Heart left ventricle (tissue), 16 donors: ENCODE results near the gene ARHGEF40. TPM values are rescaled to one million over a fixed set of nuclear protein-coding genes. Genes with fewer than 3 reads are reported as not detected.
A peak's percentile ranks its signal among the peaks of the same experiment; 100 is the strongest.

Experiments used
- ATAC-seq, 4 donors: fragments of 200-7000 bp; cut with Tn5 transposase; one replicate each; pipeline ENCODE4 v1.9.1; 2020 to 2022; ENCODE audit warnings: moderate library complexity in 4 of 4, mild to moderate bottlenecking in 3 of 4, moderate number of reproducible peaks in 1 of 4
- DNase-seq, 5 donors: peaks; one replicate each; pipeline ENCODE4 v3.0.0-alpha.2; 2020
- H3K27ac ChIP-seq, 12 donors: fragments of 200-600 bp; sonication (generic) in 4 of 12; one replicate each; pipeline versions ENCODE4 v1.5.0 to v1.8.0; 2016 to 2022; ENCODE audit warnings: mild to moderate bottlenecking in 2 of 12
- H3K27me3 ChIP-seq, 9 donors: fragments of 200-600 bp; sonication (generic) in 2 of 9; one replicate each; pipeline versions ENCODE4 v1.5.1 to v1.8.0; 2016 to 2022; ENCODE audit warnings: mild to moderate bottlenecking in 3 of 9
- H3K36me3 ChIP-seq, 9 donors: fragments of 200-600 bp; sonication (generic) in 2 of 9; one replicate each; pipeline versions ENCODE4 v1.5.0 to v1.8.0; 2018 to 2022; ENCODE audit warnings: mild to moderate bottlenecking in 2 of 9
- H3K4me1 ChIP-seq, 12 donors: fragments of 200-600 bp; sonication (generic) in 4 of 12; one replicate each; pipeline versions ENCODE4 v1.5.0 to v1.8.0; 2016 to 2022; ENCODE audit warnings: mild to moderate bottlenecking in 3 of 12
- H3K4me3 ChIP-seq, 12 donors: fragments of 200-600 bp; sonication (generic) in 4 of 12; one replicate each; pipeline versions ENCODE4 v1.5.0 to v1.8.0; 2017 to 2022; ENCODE audit warnings: mild to moderate bottlenecking in 9 of 12, moderate library complexity in 4 of 12
- H3K9me3 ChIP-seq, 12 donors: fragments of 200-600 bp; sonication (generic) in 4 of 12; one replicate each; pipeline versions ENCODE4 v1.5.0 to v1.8.0; 2016 to 2022; ENCODE audit warnings: mild to moderate bottlenecking in 1 of 12
- CTCF ChIP-seq, 12 donors: fragments of 200-600 bp; sonication (generic) in 4 of 12; IDR thresholded peaks; one replicate each; pipeline versions ENCODE4 v1.5.0 to v1.8.0; 2018 to 2022; ENCODE audit warnings: antibody characterized with exemption in 12 of 12, mild to moderate bottlenecking in 5 of 12
- POLR2A ChIP-seq, 2 donors: fragments of 450-650 bp; IDR thresholded peaks; one replicate each; pipeline ENCODE4 v1.6.1; 2017; ENCODE audit warnings: antibody characterized with exemption in 2 of 2, mild to moderate bottlenecking in 2 of 2, moderate library complexity in 2 of 2
- WGBS, 4 donors: extraction: QIAGEN DNeasy Blood & Tissue Kit in 2 of 4; methylation state at CpG; one replicate each; pipeline versions ENCODE4 v1.1.5 to v1.1.7; 2013 to 2018; 5-methylcytosine and 5-hydroxymethylcytosine counted together
- intact Hi-C, 10 donors: fragments of 100-400 bp; cut with DNase I; formaldehyde crosslinking; loops; one replicate each; pipeline versions ENCODE4 v1.11.1 to v1.14.2; 2022
- polyA plus RNA-seq, 2 donors: library from polyadenylated mRNA; stranded (reverse); fragments of 200-250 nt; gene quantifications; one replicate each; pipeline ENCODE4 v1.2.3, GENCODE V29; 2013
- total RNA-seq, 9 donors: library from RNA; depleted of rRNA in 2 of 9; stranded (reverse); fragments of >200 nt in 2 of 9; fragmentation: NEBNext Ultra II Directional in 3 of 9; extraction: Animal tissue kit (Norgen Biotek cat#: 25700) in 3 of 9; gene quantifications; one replicate each; pipeline versions ENCODE4 v1.1.0 to v1.2.4, GENCODE V29; 2016 to 2023
- donor health status: ischemic (EF 13 %, LVEDD 7.1; RV severe dilation, severe dysfunction).
- donor health status: healthy with polysubstance abuse.
- donor health status: DM: no; HTN: yes; CAD: no.
- donor health status: DM: no; HTN: no; CAD: no.
- donor health status: ischemic (EF 25% LVEDD 6.9; RV normal size, moderate dysfunction).
- donor health status: ischemic (EF 25% LVEDD 5.7; RV mildly dilated, moderate dysfunction).
- donor health status: healthy.
- donor health status: DM: yes; HTN: yes; CAD: no.
- donor health status: ischemic (EF 35%, LVEDD 5.7; RV mildly dilated, moderate dysfunction).
- donor health status: nonischemic (EF 11% LVEDD 7.7; RV severe dilation, severe dysfunction).
- donor health status: DM: yes; HTN: yes; CAD: no.
- donor health status: PGD.
- donor health status: ischemic (EF 29% LVEDD 5.4; RV normal size, mild dysfunction).
- donor health status: nonischemic (EF 23%, LVEDD 6.1; RV moderate dilation, normal function).

The ARHGEF40 gene
- total and polyA plus RNA-seq, 11 donors: 15.5 to 31.5 (median 18.7) TPM

GRCh38 chr14:21103411-21103709 is 33.3 kb downstream of the ARHGEF40 start:
- peak overlapping the region; percentile 95 to 100 (median 97) for H3K27ac ChIP-seq
- peak overlapping the region; percentile 61 to 88 (median 76) for H3K4me3 ChIP-seq
- no peak for ATAC-seq
- 0 to 1% (median 0%) methylated on average over 9 of the region's 9 CpGs for WGBS, 4 donors
- intact Hi-C loops: loop anchor here in 7 of 10 donors (5.0 to 10.0 kb wide), 9 partner anchors 36 to 639 kb away; partner anchors contain the start of genes RNASE4 (in 3 of the 7), ANG (in 2 of the 7), PIP4P1 (in 1 of the 7) and PNP (in 1 of the 7)
- H3K36me3 ChIP-seq: no peaks in the 10 kb centered on the region
- peaks cover 0 to 55% (median 37%) of the 10 kb centered on the region in 12 donors for H3K4me1 ChIP-seq
- no peak for DNase-seq
- no peaks in the 10 kb centered on the region for H3K27me3 ChIP-seq
- TF ChIP-seq POLR2A (IDR thresholded peaks at IDR 0.05) (no peak), CTCF (IDR thresholded peaks at IDR 0.05) (no peak)
- H3K9me3 ChIP-seq: no peaks in the 10 kb centered on the region

GRCh38 chr14:21103710-21104447 is 33.8 kb downstream of the ARHGEF40 start:
- Histone ChIP-seq H3K27ac (peak overlapping the region; percentile 95 to 100 (median 97)), H3K36me3 (no peaks in the 10 kb centered on the region), H3K9me3 (no peaks in the 10 kb centered on the region), H3K4me3 (peak overlapping the region; percentile 61 to 88 (median 76)), H3K27me3 (no peaks in the 10 kb centered on the region), H3K4me1 (peaks cover 0 to 53% (median 37%) of the 10 kb centered on the region in 12 donors)
- peak in 1 of 2 donors; percentile 91 for TF ChIP-seq POLR2A (IDR thresholded peaks at IDR 0.05)
- peak; percentile 57 to 93 (median 80) for TF ChIP-seq CTCF (IDR thresholded peaks at IDR 0.05)
- DNase-seq: peak; percentile 97 to 99 (median 97)
- peak; percentile 94 to 97 (median 96) for ATAC-seq
- WGBS, 4 donors: 0 to 1% (median 0%) methylated on average over 53 to 62 of the region's 62 CpGs
- intact Hi-C loops: loop anchor here in 8 of 10 donors (1.0 to 10.0 kb wide), 15 partner anchors 12 to 639 kb away; partner anchors contain the start of genes ARHGEF40 (in 4 of the 8), RNASE4 (in 3 of the 8), ANG (in 2 of the 8) and PIP4P1 (in 1 of the 8)

GRCh38 chr14:21104448-21105060 is 34.5 kb downstream of the ARHGEF40 start:
- no peaks in the 10 kb centered on the region for H3K27me3 ChIP-seq
- H3K9me3 ChIP-seq: no peaks in the 10 kb centered on the region
- peak overlapping the region; percentile 95 to 100 (median 97) for H3K27ac ChIP-seq
- no peaks in the 10 kb centered on the region for H3K36me3 ChIP-seq
- intact Hi-C loops: loop anchor here (1.0 to 10.0 kb wide), 16 partner anchors 12 to 640 kb away; partner anchors contain the start of genes ARHGEF40 (in 4 of the 10), RNASE4 (in 3 of the 10), ANG (in 2 of the 10) and PIP4P1 (in 1 of the 10)
- H3K4me3 ChIP-seq: peak overlapping the region; percentile 61 to 88 (median 76)
- peak; percentile 72 to 82 (median 76) for ATAC-seq
- peaks cover 0 to 46% (median 30%) of the 10 kb centered on the region in 12 donors for H3K4me1 ChIP-seq
- 6 to 9% (median 8%) methylated on average over 8 of the region's 8 CpGs for WGBS, 4 donors
- peak; percentile 88 to 99 (median 96) for TF ChIP-seq CTCF (IDR thresholded peaks at IDR 0.05)
- no peak for TF ChIP-seq POLR2A (IDR thresholded peaks at IDR 0.05)
- DNase-seq: peak; percentile 76 to 89 (median 84)
